HCT116 (cell line): ENCODE measurements around the gene CRIM1. TPM values are rescaled to one million over a fixed set of nuclear protein-coding genes. Genes with fewer than 3 reads are reported as not detected.

Experiments
- ATAC-seq: fragments of 200-7000 bp; cut with Tn5 transposase; 2 replicates; pipeline ENCODE4 v1.9.1; 2020; ENCODE audit warnings: mild to moderate bottlenecking, moderate library complexity
- BruUV-seq: library from RNA; stranded (reverse); fragments of 400-500 nt; replicated peaks from 2 replicates; lab custom pipeline; 2021; lab: Mats Ljungman, UMichigan
- CTCF ChIA-PET: fragments of 300-600 bp; sonication (Branson Sonifier 250); formaldehyde crosslinking; loops from one replicate; lab custom pipeline; 2021; ENCODE audit warnings: antibody characterized with exemption; lab: Charles Lee
- POLR2A ChIA-PET: fragments of 300-600, 350-600 bp; sonication (Branson Sonifier 250); formaldehyde crosslinking; loops from one replicate; lab custom pipeline; 2021; ENCODE audit warnings: antibody characterized with exemption; lab: Charles Lee
- RAD21 ChIA-PET, 2 experiments: fragments of 300-600 bp; sonication (Branson Sonifier 250); formaldehyde crosslinking; loops; one replicate each; lab custom pipeline; 2023; ENCODE audit warnings: low total read pairs in 2 of 2; ENCODE audit not compliant: uncharacterized antibody in 2 of 2, unreplicated experiment in 2 of 2, low non-redundant PET in 1 of 2; lab: Charles Lee
- DNase-seq: peaks from one replicate; pipeline ENCODE4 v3.0.0-alpha.2; 2010; ENCODE audit warnings: low read depth, low spot score
- H2AFZ ChIP-seq: fragments of 200-600 bp; shearing (Covaris generic), sonication (generic); 2 replicates; pipeline ENCODE4 v1.6.1; 2017; ENCODE audit warnings: low read depth, mixed run types, mixed read lengths, antibody characterized with exemption, low read length; ENCODE audit not compliant: poor library complexity, severe bottlenecking
- H3K27ac ChIP-seq: 2 replicates; pipeline ENCODE4 v1.5.1; 2012; ENCODE audit warnings: low read depth, low read length
- H3K27me3 ChIP-seq: fragments of 200-600 bp; sonication (generic); 2 replicates; pipeline ENCODE4 v1.6.1; 2016; ENCODE audit warnings: mixed run types, low read length, mixed read lengths; ENCODE audit not compliant: insufficient read depth
- H3K36me3 ChIP-seq, 2 experiments: fragments of 200-500 bp in 1 of 2; fragments of 200-600 bp in 1 of 2; sonication (Bioruptor generic) in 1 of 2; sonication (generic) in 1 of 2; 2 replicates each; pipeline versions ENCODE4 v1.5.1 to v1.6.1; 2014 to 2016; ENCODE audit warnings: low read length in 2 of 2, inconsistent platforms in 1 of 2, mixed read lengths in 1 of 2, mixed run types in 1 of 2; ENCODE audit not compliant: insufficient read depth in 2 of 2, control insufficient read depth in 1 of 2
- H3K4me1 ChIP-seq, 2 experiments: fragments of 200-600 bp in 1 of 2; sonication (generic) in 1 of 2; 2 replicates each; pipeline versions ENCODE4 v1.5.1 to v1.6.1; 2012 to 2017; ENCODE audit warnings: low read length in 2 of 2, inconsistent platforms in 1 of 2, mild to moderate bottlenecking in 1 of 2, mixed read lengths in 1 of 2, mixed run types in 1 of 2, moderate library complexity in 1 of 2; ENCODE audit not compliant: insufficient read depth in 2 of 2, control insufficient read depth in 1 of 2
- H3K4me2 ChIP-seq: fragments of 200-600 bp; sonication (generic); 2 replicates; pipeline ENCODE4 v1.6.1; 2017; ENCODE audit warnings: mixed run types, low read length, mixed read lengths
- H3K4me3 ChIP-seq, 2 experiments: fragments of 200-600 bp in 1 of 2; sonication (generic) in 1 of 2; replicated peaks in 1 of 2; 2 replicates each; pipeline ENCODE4 v1.5.1; 2011 to 2016; ENCODE audit warnings: low read length in 2 of 2, control low read depth in 1 of 2, low read depth in 1 of 2, mild to moderate bottlenecking in 1 of 2, mixed read lengths in 1 of 2, mixed run types in 1 of 2
- H3K79me2 ChIP-seq: fragments of 200-600 bp; sonication (generic); 2 replicates; pipeline ENCODE4 v1.6.1; 2017; ENCODE audit warnings: mild to moderate bottlenecking, mixed run types, low read length, moderate library complexity, mixed read lengths; ENCODE audit not compliant: insufficient read depth
- H3K9ac ChIP-seq: fragments of 200-600 bp; sonication (generic); 2 replicates; pipeline ENCODE4 v1.6.1; 2016; ENCODE audit warnings: low read length, mixed read lengths
- H3K9me2 ChIP-seq: fragments of 200-600 bp; sonication (generic), shearing (Covaris generic); 2 replicates; pipeline ENCODE4 v1.6.1; 2017; ENCODE audit warnings: mixed run types, mild to moderate bottlenecking, moderate library complexity; ENCODE audit not compliant: insufficient read depth
- H3K9me3 ChIP-seq, 2 experiments: fragments of 200-500 bp in 1 of 2; fragments of 200-600 bp in 1 of 2; sonication (Bioruptor generic) in 1 of 2; sonication (generic) in 1 of 2; 2 replicates each; pipeline ENCODE4 v1.6.1; 2014 to 2017; ENCODE audit warnings: low read length in 2 of 2, mixed read lengths in 2 of 2, inconsistent platforms in 1 of 2, low read depth in 1 of 2, mild to moderate bottlenecking in 1 of 2, mixed run types in 1 of 2, moderate library complexity in 1 of 2; ENCODE audit not compliant: control insufficient read depth in 1 of 2, insufficient read depth in 1 of 2
- H4K20me1 ChIP-seq: fragments of 200-600 bp; sonication (generic), shearing (Covaris generic); 2 replicates; pipeline ENCODE4 v1.6.1; 2017; ENCODE audit warnings: mixed run types, mild to moderate bottlenecking, moderate library complexity; ENCODE audit not compliant: insufficient read depth
- EZH2 ChIP-seq: fragments of 200-600 bp; sonication (generic); IDR thresholded peaks from 2 replicates; pipeline ENCODE4 v1.6.1; 2017; ENCODE audit warnings: antibody characterized with exemption, mixed run types
- MAX ChIP-seq: IDR thresholded peaks from 2 replicates; pipeline ENCODE4 v1.6.1; 2012
- REST ChIP-seq: IDR thresholded peaks from 2 replicates; pipeline ENCODE4 v1.6.1; 2012; ENCODE audit warnings: low read depth
- SP1 ChIP-seq: IDR thresholded peaks from 2 replicates; pipeline ENCODE4 v1.6.1; 2012; ENCODE audit warnings: low read depth
- ZFX ChIP-seq: fragments of 450-650 bp; IDR thresholded peaks from 2 replicates; pipeline ENCODE4 v1.6.1; 2017
- intact Hi-C: fragments of 100-400 bp; cut with micrococcal nuclease; formaldehyde crosslinking; loops from 2 replicates; pipeline ENCODE4 v1.10.0; 2022
- total RNA-seq: library from RNA; stranded (reverse); gene quantifications from one replicate; pipeline ENCODE4 v1.2.1, GENCODE V29; 2021; ENCODE audit not compliant: unreplicated experiment

CRIM1 gene
- total RNA-seq, 1 experiment from 2014 or later: 27.2 TPM

- no peak overlapping the region for H3K9ac ChIP-seq
- POLR2A ChIA-PET: no interaction called here
Observed at GRCh38 chr2:36482576-36483214, 127.1 kb downstream of the CRIM1 start.

More at GRCh38 chr2:36482576-36483214, 127.1 kb downstream of the CRIM1 start:
- no peaks in the 10 kb centered on the region for H4K20me1 ChIP-seq
- RAD21 ChIA-PET: no interaction called here
- TF ChIP-seq MAX: no peak
- no peak for TF ChIP-seq SP1
- no peak for TF ChIP-seq EZH2
- TF ChIP-seq ZFX: no peak
- no peak for TF ChIP-seq REST
- TF ChIP-seq, all 23 proteins: peak for 0
- CTCF ChIA-PET: no interaction called here
- Histone ChIP-seq H3K9me2 (no peaks in the 10 kb centered on the region), H3K27me3 (no peaks in the 10 kb centered on the region), H3K4me3 (no peak overlapping the region), H3K36me3 (peaks cover 0 to 9% of the 10 kb centered on the region in 2 experiments; a peak in 1 of 4 replicates), H2AFZ (no peak overlapping the region), H3K79me2 (no peaks in the 10 kb centered on the region), H3K4me2 (no peak overlapping the region), H3K9me3 (no peaks in the 10 kb centered on the region), H3K4me1 (peaks cover 24 to 46% of the 10 kb centered on the region in 2 experiments), H3K27ac (no peak overlapping the region)
- ATAC-seq: no peak
- no TSS peak for BruUV-seq
- DNase-seq: no peak
- intact Hi-C loops: no loop called here
